HG03095 (cell line): ENCODE measurements around the gene TAS1R2.
"Not testable (repeated sequence)": the region's sequence is repeated elsewhere in the genome, so short reads cannot be mapped to it uniquely, and the experiment has no call there.

ENCODE experiments used
- ATAC-seq: cut with Tn5 transposase; IDR thresholded peaks from one replicate; pipeline ENCODE4 v1.9.1; 2021; ENCODE audit warnings: moderate library complexity; ENCODE audit not compliant: unreplicated experiment

Gene TAS1R2

GRCh38 chr1:18884419-18884717 is 24.9 kb upstream of the TAS1R2 start:
- no peak for ATAC-seq

- no peak for ATAC-seq
Measured at GRCh38 chr1:18883636-18884418, 24.4 kb upstream of the TAS1R2 start.

- ATAC-seq: no peak
Measured at GRCh38 chr1:18883079-18883478, 23.6 kb upstream of the TAS1R2 start.

GRCh38 chr1:18882486-18882885 is 23.0 kb upstream of the TAS1R2 start:
- no peak for ATAC-seq

- ATAC-seq: no peak
Measured at GRCh38 chr1:18881642-18882431, 22.4 kb upstream of the TAS1R2 start.

GRCh38 chr1:18881164-18881563 is 21.7 kb upstream of the TAS1R2 start:
- no peak for ATAC-seq

GRCh38 chr1:18880585-18880984 is 21.1 kb upstream of the TAS1R2 start:
- no peak for ATAC-seq

- ATAC-seq: no peak
Measured at GRCh38 chr1:18879791-18880309, 20.4 kb upstream of the TAS1R2 start.

- no peak for ATAC-seq
Measured at GRCh38 chr1:18879215-18879790, 19.8 kb upstream of the TAS1R2 start.

GRCh38 chr1:18878538-18879214 is 19.2 kb upstream of the TAS1R2 start:
- no peak for ATAC-seq

GRCh38 chr1:18877282-18877681 is 17.8 kb upstream of the TAS1R2 start:
- no peak for ATAC-seq

GRCh38 chr1:18876210-18876609 is 16.8 kb upstream of the TAS1R2 start:
- no peak for ATAC-seq

- no peak for ATAC-seq
Measured at GRCh38 chr1:18875796-18876128, 16.3 kb upstream of the TAS1R2 start.

GRCh38 chr1:18875107-18875795 is 15.8 kb upstream of the TAS1R2 start:
- ATAC-seq: no peak

- ATAC-seq: no peak
Measured at GRCh38 chr1:18874600-18874999, 15.1 kb upstream of the TAS1R2 start.

- ATAC-seq: no peak
Measured at GRCh38 chr1:18874036-18874435, 14.6 kb upstream of the TAS1R2 start.

GRCh38 chr1:18872071-18872611 is 12.7 kb upstream of the TAS1R2 start:
- no peak for ATAC-seq

GRCh38 chr1:18871401-18872070 is 12.1 kb upstream of the TAS1R2 start:
- no peak for ATAC-seq

- ATAC-seq: no peak
Measured at GRCh38 chr1:18870957-18871356, 11.5 kb upstream of the TAS1R2 start.

- not testable (repeated sequence) for ATAC-seq
Measured at GRCh38 chr1:18870595-18870865, 11.1 kb upstream of the TAS1R2 start.
